HG03442 (cell line): ENCODE data around the gene ARHGAP8.

Experiments
- ATAC-seq: cut with Tn5 transposase; IDR thresholded peaks from one replicate; pipeline ENCODE4 v1.9.1; 2021; ENCODE audit warnings: mild to moderate bottlenecking, moderate library complexity; ENCODE audit not compliant: unreplicated experiment

The ARHGAP8 gene

DNA sequence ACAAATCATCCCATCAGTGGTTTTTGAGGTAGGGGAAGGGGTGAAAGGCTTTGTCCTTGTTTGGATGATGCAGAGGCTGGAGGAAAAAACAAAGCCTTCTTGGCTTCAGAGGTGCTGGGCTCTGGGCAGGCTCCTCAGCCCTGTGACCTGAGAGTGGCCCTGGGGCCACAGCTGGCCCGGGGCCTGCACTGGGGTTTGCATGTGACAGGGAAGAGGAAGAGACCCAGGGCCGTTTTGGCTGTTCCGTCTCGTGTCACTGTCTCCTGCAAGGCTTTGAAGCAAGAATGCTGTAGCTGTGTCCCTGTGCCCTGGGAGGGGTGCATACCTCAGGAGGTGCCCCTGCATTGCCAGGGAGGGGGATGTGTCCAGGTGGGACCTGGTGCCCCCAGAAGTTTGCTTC is 12.6 kb downstream of the ARHGAP8 start:
- ATAC-seq: no peak

DNA sequence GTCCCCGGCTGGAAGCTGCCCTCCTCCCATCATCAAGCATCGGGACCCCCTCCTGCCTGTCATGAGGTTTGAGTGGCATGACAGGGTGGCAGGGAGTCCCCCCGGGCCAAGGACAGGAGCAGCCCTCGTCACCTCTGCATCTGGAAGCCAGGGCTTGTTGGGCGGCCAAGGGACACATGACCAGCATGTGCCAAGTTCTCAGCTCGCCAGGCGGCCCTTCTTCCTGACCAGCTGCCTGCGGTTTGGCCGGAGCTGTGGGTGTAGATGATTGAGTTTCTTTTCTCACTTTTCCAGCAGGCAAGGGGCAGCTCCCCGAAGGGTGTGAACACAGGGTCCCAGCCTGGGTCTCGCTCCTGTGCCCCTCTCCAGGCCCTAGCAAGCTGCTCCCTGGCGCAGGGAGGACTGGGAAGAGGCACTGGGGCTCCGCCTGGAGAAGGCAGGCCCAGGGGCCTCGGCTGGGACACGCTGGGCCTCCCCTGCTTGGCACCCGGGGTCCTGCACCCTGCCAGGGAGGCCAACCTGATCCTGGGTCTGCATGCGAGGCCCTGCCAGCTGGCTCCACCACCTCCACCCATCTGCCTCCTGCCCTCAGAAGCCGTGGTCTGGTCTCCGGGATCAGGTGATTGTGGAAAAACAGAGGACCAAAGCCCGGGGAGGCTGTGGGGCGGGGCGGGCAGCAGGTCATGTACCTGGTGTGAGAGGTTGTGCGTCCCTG is 13.4 kb downstream of the ARHGAP8 start:
- no peak for ATAC-seq

DNA sequence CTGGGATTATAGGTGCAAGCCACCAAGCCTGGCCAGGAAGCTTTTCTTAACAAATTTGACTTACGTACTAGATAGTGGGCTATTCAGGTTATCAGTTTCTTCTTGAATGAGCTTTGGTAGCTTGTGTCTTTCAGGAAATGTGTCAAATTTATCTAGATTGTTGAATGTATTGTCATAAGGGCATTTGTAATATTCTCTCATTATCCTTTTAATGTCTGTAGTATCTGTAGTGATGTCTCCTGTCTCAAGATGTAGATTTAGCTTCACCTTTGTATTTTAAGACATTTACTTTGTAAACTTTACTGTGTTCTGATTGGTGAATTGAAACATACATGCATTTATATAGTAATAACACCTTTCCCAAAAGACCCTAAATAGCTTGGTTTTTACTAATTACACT is 20.7 kb downstream of the ARHGAP8 start:
- no peak for ATAC-seq

DNA sequence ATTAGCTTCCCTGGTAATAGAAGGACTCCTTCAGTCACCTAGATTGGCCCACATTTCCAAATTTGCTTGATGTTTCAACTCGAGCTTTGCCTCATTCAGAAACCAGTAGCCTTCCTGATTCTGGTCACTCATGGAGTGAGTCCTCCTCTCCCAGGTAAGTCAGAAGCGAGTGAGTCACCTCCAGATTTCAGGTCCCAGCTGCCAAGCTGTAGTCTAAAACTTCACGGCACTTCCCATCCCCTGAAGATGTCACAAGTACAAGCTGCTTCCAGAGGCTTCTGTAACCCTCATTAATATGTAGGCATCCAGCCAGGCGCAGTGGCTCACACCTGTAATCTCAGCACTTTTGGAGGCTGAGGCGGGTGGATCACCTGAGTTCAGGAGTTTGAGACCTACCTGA is 23.5 kb downstream of the ARHGAP8 start:
- ATAC-seq: no peak

- no peak for ATAC-seq
These were observed 24.4 kb downstream of the ARHGAP8 start for GRCh38 chr22:44776605-44777363.

GRCh38 chr22:44777364-44777755 is 25.0 kb downstream of the ARHGAP8 start:
- ATAC-seq: no peak

GRCh38 chr22:44780876-44781449 is 28.6 kb downstream of the ARHGAP8 start:
- no peak for ATAC-seq

- no peak for ATAC-seq
These were observed 30.1 kb downstream of the ARHGAP8 start for GRCh38 chr22:44782363-44782963.

DNA sequence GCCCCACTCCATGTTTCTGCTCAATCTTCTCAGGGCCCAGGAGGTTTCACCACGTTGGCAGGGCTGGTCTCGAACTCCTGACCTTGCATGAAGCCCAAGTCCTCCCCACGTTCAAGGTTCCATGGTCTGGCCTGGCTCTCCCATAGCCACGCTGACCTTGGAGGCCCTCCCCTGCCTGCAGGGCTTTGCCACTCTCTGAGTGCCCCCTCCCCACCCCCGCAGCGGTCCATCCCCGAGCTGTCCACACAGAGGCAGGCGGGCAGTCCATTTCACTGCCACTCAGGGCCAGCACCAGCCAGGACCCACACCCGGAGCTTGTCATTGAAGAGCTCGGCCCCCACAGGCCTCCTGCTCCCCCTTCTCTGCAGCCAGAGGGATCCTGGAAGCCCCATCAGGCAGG is 30.7 kb downstream of the ARHGAP8 start:
- ATAC-seq: no peak

GRCh38 chr22:44783581-44783980 is 31.2 kb downstream of the ARHGAP8 start:
- ATAC-seq: no peak

GRCh38 chr22:44786136-44786535 is 33.8 kb downstream of the ARHGAP8 start:
- ATAC-seq: no peak

DNA sequence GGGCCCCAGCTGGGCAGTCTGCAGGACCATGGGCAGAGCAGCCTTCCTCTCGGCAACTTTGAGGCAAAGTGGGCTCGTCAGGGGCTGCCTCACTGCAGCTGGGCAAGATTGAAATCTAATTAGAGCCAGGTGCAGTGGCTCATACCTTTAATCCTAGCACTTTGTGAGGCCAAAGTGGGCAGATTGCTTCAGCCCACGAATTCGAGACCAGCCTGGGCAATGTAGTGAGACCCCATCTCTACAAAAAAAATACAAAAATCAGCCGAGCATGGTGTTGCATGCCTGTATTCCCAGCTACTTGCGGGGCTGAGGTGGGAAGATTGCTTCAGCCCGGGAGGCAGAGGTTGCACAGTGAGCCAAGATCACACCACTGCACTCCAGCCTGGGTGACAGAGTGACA is 34.2 kb downstream of the ARHGAP8 start:
- ATAC-seq: no peak

GRCh38 chr22:44787832-44788231 is 35.5 kb downstream of the ARHGAP8 start:
- ATAC-seq: no peak

GRCh38 chr22:44793106-44793505 is 40.7 kb downstream of the ARHGAP8 start:
- no peak for ATAC-seq

GRCh38 chr22:44793506-44794172 is 41.3 kb downstream of the ARHGAP8 start:
- ATAC-seq: no peak

- no peak for ATAC-seq
These were observed 43.6 kb downstream of the ARHGAP8 start for GRCh38 chr22:44795701-44796630.

DNA sequence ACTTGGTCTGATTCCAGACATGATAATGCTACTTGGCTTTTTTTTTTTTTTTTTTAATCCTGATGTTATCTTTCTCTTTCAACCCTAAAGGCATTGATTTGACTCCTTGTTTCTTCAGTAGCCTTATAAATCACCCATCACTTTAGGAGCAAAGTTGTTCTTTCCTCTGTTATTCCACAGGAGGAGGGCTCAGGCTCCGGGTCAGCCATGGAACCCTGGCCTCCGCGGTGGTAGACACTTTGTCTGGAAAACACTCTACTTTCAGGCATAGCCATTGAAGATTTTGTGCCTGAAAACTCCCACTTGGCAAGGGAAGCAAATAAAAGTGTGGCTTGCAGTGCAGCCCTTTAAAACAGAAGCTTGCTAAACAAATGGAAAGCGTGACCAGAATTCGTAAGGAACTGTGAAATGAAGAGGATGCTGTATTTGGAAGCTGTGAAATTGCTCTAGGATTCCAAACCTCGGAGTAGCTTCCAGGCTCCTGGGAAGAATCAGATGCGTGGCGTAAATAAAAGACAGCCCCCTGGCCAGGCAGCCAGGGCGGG is 44.9 kb downstream of the ARHGAP8 start:
- ATAC-seq: no peak

GRCh38 chr22:44799077-44799945 is 46.9 kb downstream of the ARHGAP8 start:
- no peak for ATAC-seq
